GM18520 (cell line): ENCODE results near the gene WSCD1.

ENCODE experiments used
- ATAC-seq: cut with Tn5 transposase; IDR thresholded peaks from one replicate; pipeline ENCODE4 v1.9.1; 2021; ENCODE audit not compliant: unreplicated experiment

WSCD1 gene

DNA sequence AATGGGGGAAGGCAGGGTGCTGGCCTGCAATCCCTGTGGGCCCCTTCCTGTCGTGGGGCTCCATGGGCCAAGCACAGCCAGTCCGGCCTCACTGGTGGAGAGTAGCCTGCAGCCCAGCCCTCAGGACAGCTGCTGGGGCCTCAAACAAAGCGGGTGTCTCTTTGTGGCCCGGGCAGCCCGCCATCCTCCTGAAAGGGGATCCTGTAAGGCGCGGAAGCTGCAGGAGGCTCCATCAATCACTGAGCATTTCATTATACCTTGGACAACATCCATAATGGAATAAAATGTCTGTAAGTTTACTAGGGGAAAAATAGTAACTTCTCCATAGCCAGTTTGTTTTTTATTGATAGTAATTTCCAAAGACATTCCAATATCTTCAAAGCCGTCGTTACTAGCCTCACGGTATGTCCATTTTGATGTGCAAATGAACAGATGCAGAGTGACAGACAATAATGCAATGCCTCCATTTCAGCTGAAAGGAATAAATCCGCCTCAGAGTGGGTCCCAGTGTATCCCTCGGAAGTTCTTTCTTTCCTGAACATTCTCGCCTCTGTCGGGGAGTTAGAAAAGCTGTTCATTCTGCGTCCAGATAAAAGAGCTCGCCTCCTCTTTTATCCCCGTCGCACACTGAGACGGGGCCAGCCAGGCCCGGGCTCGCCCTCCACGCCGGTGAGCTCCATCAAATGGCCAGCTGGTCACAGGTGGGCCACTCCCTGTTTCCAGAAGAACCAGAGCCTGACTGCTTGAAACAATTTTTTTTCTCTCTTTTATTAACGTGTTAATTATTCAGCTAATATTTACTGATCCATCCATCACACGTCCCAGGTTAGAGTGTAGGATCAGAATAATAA, 14.4 kb downstream of the WSCD1 start:
- ATAC-seq, result no peak

DNA sequence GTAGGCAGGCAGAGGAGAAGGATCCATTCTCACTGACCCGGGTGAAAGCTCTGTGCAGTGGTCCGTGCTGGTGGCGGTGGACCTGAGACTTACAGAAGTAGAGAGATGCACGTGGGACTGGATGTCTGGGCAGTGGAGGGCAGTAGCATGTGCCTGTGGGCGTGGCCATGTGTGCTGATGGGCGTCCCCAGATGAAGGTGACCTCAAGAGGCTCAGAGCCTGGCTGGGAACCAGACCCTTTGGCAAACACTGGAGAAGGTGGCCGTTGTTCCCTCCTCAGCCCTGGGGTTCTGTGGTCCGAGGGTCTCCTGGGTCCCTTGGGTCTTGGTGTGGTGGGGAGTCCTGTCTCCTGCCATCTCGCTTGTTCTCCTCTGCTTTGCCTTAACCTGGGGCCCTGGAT, 15.6 kb downstream of the WSCD1 start:
- no peak for ATAC-seq

DNA sequence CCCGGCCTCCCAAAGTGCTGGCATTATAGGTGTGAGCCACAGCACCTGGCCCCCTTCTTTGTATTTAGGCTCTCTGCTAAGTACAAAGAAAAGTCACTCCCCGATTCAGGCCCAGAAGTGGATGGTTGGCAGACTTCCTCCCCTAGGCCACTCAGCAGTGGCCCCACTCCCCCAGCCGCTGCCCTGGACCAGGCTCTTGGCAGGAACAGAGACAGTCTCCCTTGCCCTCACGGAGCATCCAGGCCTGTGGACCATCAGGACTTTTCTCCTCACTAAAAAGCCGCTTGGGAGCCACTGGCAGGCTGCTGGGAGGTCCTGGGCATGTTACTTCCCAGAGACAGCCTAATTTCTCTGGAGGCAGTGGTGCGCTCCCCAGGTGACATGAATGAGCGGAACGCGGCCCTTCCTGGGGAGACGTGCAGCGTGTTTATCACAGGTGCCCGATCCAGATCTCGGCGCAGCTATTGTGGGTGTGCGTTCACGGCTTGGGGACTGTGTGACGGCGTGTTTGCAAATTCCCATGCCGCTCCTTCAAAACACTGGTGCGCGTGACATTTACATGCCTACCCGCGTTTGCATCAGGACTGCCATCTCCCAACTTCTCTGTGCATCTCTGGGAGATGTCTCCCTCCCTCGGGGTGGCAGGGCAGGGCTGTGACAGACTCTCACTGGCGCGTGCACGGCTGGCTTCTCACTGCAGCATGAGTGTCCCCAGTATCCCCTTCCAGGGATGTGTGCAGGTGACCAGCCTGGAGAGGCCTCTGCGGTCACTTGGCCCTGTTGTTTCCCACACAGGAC, 16.6 kb downstream of the WSCD1 start:
- no peak for ATAC-seq

DNA sequence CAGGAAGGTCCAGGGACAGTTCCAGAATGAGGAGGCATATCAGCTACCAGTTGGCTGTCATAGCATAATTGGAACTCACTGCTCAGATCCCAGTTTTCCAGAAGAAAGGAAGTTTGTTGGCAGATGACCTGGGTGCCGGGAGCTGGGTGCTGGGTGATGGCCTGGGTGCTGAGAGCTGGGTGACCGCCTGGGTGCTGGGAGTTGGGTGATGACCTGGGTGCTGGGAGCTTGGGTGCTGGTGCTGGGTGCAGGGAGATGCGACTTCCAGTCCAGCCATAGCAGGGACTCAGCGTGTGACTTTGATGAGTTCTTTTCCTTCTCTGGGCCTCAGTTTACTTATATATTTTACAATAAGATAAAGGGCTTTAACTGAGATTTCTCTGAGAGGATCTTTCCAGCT, 18.0 kb downstream of the WSCD1 start:
- no peak for ATAC-seq

DNA sequence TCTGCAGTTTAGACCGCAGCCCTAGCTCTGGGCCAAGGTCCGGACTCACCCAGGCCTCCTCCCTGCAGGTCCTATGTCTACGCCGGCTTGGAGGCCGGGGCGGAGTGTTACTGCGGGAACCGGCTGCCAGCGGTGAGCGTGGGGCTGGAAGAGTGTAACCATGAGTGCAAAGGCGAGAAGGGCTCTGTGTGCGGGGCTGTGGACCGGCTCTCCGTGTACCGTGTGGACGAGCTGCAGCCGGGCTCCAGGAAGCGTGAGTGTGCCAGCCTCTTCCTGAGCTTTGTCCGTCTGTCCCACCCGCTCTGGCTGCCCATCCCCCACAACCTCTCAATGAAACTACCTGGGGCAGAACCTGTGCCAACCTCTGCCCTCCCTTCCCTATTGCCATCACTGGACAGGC, 20.1 kb downstream of the WSCD1 start:
- no peak for ATAC-seq

DNA sequence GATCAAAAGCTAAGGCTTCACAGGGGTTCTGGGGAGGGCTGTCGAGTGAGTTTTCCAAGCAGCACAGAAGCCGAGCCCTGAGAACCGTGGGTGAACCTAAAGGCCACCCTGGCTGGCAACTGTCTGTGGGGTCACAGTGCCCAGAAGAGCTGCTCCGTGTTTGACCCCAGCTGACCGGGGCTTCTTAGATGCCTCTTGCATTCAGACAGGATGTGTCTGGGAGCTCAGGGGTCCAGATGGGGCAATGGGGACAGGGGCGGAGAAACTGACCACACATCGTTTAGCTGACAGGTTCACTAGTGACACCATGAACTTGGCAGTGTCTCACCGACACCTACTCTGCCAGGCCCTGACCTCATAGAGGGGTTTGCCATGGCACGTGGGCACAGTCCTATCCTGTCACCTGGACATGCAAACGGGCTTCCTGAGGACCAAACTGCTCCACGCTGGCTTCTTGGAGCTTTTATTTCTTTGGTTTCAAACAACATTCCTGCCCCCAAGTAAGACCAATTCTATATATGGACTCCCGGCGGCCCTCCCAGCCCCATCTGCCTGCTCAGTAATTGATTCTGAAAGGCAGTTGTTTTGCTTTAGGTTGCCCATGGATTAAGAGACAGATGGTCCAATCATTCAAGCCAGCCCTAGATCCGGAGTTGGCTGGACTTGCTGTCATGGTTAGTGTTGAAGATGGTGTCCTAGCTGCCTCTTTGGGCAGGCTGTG, 22.2 kb downstream of the WSCD1 start:
- no peak for ATAC-seq

DNA sequence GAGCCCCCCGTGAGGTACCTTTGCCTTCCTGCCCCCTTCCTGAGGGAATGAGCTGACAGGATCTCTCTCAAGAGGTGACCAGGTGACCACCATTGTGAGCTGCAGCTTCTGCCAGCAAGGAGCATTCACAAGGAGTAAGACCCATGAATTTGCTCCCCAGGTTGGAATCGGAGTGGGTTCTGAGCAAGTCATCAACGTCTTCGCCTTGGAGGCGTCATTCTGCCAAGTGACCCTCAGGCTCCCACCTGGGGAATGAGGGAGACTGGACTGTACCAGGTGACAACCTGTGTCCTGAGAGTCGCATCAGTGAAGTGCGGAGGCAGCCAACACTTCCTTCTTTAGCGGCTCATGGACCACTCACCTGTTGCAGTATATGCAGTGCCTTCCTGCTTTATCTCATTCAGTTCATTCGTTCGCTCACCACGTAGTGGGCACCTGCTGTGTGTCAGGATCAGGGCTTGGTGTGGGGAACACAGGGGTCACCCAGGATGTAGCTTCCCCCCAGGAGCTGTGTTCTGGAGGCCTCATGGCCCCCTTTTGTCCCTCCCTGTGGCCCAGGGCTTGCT, 22.8 kb downstream of the WSCD1 start:
- ATAC-seq, result no peak

DNA sequence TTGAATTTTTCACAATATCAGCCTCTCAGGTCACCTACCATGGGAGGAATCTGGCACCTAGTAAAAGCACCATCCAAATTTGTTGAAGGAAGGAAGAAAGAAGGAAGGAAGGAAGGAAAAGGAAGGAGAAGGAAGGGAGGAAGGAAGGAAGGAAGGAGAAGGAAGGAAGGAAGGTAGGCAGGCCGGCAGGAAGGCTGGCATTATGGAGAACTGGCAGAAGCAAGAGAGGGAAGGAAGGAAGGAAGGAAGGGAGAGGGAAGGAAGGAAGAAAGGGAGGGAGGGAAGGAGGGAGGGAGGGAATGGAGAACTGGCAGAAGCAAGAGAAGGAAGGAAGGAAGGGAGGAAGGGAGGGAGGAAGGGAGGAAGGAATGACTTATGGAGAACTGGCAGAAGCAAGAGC, 24.3 kb downstream of the WSCD1 start:
- no peak for ATAC-seq

DNA sequence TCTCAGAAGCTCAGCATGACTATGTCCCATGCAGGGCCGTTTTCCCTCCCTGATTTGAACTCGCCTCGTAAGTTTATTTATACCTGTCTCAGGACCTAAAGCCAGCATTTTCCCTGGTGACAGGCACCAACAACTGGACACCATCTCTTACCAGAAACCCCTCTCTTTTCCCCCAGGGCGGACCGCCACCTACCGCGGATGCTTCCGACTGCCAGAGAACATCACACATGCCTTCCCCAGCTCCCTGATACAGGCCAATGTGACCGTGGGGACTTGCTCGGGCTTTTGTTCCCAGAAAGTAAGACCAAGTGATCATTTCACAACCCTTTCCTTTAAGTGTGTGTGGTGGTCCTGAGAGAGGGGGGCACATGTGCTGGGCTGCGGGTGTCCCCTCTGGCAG, 24.7 kb downstream of the WSCD1 start:
- no peak for ATAC-seq

DNA sequence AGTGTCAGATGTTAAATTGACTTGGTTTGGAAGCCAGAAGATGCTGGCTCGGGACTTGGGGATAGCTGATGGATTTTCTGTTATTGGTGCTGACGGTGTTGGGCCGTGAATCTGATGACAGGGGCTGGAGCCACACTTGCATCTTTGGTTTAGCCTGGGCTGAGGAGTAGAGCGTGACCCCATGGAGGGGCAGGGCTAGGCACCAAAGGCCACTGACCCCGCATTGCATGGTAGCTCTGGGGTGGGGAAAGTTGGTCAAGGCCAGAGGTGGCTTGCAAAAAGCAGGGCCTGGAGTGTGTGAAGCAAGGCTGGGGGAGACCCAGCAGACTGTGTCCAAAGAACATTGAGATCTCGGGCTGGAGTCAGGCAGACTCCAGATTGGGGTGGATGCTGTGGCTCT, 25.3 kb downstream of the WSCD1 start:
- no peak for ATAC-seq

DNA sequence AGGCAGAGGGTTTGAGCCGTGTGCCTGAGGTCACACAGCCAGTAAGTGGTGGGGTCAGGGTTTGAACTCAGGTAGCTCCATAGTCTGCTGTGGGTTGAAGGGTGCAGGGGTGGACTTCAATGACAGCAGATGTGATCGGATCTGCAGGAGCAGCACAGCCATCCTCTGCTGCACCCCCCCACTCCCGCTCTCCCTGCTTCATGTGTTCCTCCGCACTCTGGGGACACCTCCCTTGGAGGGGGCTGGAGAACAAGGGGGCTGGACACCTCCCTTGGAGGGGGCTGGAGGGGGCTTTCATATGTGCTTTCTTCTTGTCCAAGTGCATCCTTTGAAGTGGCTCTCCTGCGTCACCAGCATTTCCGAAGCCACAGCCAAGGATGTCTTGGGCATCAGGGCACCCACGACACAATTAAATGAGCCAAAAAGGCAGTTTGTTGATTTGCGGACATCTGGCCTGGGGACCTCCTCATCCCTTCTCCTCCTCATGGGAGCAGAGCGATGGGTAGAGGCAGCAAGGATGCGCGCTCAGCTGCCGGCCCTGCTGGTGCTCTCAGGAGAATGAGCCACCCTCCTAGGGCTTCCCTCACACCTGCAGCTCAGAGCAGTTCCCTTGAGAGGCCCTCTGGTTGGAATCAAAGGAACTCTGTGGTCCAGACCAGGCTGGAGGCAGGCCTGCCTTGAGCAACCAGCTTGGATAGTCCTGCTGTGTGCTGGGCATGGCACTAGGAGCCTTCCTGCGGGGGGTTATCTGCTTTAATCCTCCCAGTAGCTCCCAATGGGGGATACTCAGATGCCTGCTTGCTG, 26.2 kb downstream of the WSCD1 start:
- no peak for ATAC-seq

DNA sequence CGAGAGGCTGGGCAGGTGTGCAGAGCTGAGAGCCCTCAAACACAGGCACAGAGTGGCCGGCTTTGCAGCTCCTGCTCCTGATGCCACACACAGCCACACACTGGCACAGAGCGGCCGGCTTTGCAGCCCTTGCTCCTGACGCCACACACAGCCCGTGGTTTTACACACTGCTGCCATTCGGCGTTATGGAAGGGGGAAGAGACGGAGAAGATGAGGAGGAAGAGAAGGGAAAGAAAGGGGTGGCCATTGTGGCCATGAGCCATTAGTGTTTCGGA, 26.8 kb downstream of the WSCD1 start:
- ATAC-seq, result no peak

DNA sequence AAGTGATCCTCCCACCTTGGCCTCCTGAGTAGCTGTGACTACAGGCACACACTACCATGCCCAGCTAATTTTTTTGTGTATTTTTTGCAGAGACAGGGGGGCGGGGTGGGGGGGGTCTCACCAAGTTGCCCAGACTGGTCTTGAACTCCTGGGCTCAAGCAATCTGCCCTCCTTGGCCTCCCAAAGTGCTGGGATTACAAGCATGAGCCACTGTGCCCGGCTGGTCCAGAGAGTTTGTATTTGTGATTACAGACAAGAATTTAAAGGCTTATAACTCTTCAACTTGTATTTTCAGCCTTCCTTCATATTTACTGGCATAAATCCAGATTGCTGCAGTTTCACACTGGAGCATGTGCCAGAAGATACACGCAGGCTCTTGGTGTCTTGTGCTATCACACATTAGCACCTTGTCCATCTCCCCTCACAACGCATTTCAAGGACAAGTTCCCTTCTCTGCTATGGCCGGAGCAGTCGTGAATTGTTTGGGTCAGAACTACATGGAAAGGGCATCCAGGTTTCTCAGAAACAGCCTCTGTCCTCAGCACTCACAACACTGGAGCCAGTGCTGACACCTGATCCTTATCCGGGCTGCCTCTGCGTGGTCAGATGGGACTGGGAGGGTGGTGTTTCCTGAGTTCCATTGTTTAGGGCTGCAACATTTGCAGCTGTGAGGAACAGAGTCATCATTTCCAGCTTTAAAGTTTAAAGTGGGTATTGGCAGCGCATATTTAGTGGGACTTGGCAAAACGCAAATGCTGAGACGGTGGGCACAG, 28.1 kb downstream of the WSCD1 start:
- ATAC-seq, result no peak

DNA sequence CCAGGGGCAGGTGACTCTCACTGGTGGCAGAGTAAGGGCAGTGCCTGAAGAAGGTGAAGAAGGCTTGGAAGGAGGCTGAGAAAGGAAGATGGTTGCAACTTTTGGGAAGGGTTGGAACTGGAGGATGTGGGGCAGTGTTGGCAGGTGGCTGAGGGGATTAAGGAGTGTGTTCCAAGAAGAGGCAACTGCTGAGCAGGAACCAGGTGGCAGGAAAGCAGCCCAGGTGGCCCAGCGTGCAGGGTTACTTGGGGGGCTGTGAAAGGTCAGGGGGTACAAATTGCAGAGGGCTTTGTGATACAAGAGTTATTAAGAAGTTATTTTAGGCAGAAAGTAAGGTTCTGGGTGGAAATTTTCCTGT, 28.6 kb downstream of the WSCD1 start:
- no peak for ATAC-seq

DNA sequence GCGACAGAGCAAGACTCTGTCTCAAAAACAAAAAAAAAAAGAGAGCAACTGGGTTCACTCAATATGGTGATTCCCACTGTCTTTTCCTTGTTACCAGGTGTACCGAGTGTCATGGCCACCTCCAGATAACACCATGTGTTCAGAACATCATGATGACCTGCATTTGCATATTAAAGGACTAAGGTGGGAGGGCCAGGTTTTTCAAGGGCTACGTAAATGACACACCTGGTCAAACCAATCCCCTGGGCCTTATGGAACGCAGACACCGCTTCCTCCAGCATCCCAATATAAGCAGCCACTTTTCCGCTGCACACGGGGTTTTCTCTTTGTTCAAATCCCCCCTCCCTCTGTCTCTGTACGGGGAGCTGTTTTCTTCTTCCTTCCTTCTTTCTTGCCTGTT, 29.3 kb downstream of the WSCD1 start:
- ATAC-seq, result no peak

DNA sequence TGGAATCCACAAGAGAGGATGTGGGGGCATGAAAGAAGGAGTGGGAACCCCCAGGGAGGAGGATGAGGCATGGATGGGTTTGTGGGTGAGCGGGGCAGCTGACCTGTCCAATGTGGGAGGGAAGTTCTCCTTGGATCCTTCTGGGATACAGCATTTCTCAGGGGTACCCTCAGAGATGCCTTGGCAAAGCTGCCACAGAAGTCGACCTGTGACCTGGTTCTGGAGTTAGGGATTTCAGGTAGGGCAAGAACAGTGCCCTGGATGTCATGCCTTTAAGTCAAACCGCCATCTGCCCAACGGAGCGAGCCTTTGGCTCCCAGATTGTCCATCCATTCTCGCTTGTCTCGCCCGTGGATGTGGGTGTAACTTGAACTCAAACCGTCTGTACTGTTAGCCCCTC, 30.0 kb downstream of the WSCD1 start:
- ATAC-seq, result no peak

DNA sequence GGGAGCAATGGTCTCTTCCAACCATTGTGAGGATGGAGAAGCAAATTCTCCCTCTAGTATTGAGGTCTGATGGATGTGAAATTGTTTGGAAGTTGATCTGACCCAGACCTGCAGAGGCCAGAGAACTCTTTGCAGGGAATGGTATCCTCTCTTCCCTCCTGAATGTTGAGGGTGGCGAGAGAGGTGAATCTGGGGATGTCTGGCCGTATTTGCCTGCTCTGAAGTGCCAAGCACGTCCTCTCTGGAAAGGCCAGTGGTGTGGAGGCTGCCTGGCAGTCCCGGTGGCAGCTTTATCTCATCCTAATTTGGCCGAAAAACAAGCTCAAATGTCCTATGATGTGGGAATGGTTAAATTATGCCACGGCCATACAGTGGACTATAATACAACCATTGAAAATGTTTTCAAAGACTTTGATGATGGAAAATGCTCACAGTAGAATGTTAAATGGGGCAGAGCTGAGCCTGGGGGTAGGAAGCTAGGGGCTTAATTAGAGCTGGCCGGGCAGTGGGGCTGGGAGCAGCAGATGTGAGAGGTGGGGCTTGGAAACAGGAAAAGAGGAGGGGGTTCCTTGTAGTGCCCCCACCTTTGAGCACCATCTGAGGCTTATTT, 30.8 kb downstream of the WSCD1 start:
- ATAC-seq, result no peak

DNA sequence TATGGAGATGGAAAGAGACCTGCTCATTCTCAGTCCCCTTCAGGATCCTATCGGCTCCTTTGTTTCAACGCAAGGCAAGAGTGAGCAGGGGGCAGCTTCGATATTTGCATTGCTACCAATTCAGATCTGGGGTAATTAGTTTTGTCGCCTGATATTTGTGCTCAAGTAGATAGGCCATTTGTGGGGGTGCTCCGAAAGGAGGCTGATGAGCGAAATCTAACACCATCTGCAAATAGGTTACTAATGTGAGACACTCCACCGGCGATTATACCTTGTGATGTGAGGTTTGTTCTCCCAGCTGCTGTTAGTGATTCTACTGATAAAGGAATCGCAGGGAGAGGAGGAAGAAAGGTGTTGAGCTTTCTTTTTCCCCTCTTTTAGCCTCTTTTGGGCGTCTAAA, 31.5 kb downstream of the WSCD1 start:
- no peak for ATAC-seq

DNA sequence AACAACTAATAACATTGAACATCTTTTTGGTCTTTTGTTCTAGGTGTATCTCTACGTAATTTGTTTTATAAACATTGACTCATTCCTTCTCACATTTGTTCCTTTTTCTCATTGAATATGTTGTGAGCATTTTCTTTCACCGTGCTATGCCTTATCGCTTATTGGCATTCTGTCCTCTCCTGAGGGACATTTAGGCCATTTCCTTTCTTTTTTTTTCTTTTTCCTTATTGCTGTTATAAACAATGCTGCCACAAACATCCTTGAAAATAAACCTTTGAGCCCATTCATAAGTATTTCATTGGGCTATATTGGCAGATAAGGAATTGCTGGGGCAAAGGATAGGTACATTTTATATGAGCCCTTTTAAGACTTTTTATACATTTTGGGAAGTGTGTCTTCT, 32.4 kb downstream of the WSCD1 start:
- ATAC-seq, result no peak
